ENCODE measurements around the gene ZNF549. TPM values are rescaled to one million over a fixed set of nuclear protein-coding genes. Genes with fewer than 3 reads are reported as not detected.
A peak's percentile ranks its signal among the peaks of the same experiment; 100 is the strongest.

ZNF549 gene
- total RNA-seq, 1 experiment from 2014 or later, result 6.2 TPM

DNA sequence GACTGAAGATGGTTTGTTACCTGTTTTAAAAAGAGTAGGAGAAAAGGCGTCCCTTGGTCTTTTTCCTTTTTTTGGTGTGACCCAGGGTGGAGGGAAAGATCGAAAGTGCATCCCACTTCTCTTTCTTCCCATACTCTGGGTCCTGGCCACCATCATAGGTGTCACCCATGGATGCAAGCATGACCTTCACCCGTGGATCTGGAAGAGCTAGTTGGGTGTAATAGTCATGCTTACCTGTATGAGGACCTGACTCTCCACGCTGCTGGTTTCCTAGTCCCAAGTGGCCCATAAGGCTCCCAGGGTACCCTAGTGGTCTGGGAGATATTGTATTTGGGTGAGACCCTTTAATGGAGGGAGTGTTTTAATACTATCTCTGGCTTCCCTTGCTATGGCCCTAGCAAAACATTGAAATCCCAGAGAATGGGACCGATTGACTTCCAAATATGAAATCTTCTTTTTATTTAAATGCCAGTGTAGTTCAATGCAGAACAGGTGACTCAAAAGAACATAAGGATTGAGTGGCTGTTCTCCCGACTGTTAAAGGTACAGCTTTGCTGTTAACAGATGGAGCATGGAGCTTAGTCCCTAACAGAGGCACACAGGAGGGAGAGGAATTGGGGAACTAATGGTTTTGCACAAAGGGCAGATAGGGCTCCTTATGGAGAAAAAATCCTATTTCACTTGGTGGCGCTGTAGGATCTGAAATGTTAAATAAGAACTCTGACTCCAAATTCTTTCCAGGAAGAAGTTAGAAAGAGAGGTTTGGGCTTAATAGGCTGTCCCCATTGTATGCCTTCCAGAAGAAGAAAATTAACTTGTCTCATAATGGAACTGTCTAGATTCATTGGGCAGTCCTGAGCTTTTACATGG is 39.5 kb downstream of the ZNF549 start:
- no peak for DNase-seq (ENCODE audit: low read depth)

- DNase-seq (ENCODE audit: low read depth), result no peak
Measured at GRCh38 chr19:57570707-57571106, 43.6 kb downstream of the ZNF549 start.

DNA sequence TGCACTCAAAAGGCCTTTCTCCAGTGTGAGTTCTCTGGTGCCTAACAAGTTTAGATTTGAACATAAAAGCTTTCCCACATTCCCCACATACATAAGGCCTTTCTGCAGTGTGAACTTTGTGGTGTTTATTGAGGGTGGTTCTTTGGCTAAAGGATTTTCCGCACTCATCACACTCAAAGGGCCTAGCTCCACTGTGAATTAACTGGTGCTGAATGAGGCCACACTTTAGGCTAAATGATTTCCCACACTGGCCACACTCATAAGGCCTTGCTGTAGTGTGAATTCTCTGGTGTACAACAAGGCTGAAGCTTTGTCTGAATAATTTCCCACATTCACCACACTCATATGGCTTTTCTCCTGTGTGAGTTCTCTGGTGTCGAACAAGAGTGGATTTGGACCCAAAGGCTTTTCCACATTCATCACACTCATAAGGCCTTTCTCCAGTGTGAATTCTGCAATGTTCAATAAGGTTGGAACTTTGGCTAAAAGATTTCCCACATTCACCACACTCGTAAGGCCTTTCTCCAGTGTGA is 45.3 kb downstream of the ZNF549 start:
- DNase-seq (ENCODE audit: low read depth), result no peak

DNA sequence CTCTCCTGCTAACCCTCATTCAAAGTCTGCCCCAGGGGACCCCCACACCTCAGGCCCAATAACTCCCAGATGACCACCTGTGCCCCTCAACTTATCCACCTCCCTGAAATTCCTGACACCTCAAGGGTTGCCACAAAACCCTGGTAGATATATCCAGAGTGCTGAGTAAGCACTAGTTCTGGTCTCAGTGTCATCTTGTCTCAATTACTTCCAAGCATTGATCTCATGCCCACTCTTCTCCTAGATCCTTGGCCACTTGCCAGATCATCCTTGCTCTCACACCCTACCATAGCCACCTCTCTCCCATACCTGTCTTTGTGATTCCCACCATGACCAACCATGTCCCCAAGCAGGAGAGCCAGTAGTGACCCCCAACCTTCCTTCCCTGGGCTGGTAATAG is 49.5 kb downstream of the ZNF549 start:
- DNase-seq (ENCODE audit: low read depth), result no peak

GRCh38 chr19:57578487-57579205 is 51.5 kb downstream of the ZNF549 start, which contains the start of gene ZNF416:
Gene ZNF416 (minus strand): TSS chr19:57578911. CDS start chr19:57578704, 207 bp downstream.
- peak; percentile 99 for DNase-seq (ENCODE audit: low read depth)

GRCh38 chr19:57583104-57583520 is 56.0 kb downstream of the ZNF549 start:
- no peak for DNase-seq (ENCODE audit: low read depth)

- peak; percentile 95 for DNase-seq (ENCODE audit: low read depth)
Measured at GRCh38 chr19:57583521-57584416, 56.6 kb downstream of the ZNF549 start, which contains the start of gene ZIK1. Gene ZIK1 (plus strand): TSS chr19:57584145. CDS start chr19:57584357, 212 bp downstream.

DNA sequence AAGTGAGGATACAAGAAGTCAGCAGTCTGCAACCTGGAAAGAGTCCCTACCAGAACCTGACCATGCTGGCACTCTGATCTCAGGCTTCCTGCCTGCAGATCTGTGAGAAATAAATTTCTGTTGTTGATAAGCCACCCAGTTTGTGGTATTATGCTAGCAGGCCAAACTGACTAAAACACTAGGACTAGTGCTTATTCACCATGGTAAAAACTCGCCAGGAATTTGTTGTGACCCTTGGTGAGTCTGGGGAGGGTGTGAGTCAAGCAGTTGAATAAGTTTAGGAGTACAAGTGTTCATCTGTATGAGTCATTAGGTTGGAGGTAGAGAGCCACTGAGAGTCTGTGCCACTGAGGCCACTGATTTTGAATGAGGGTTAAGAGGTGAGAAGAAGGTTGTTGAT is 60.4 kb downstream of the ZNF549 start:
- peak; percentile 28 for DNase-seq (ENCODE audit: low read depth)

GRCh38 chr19:57599377-57599760 is 72.2 kb downstream of the ZNF549 start:
- DNase-seq (ENCODE audit: low read depth), result no peak

DNA sequence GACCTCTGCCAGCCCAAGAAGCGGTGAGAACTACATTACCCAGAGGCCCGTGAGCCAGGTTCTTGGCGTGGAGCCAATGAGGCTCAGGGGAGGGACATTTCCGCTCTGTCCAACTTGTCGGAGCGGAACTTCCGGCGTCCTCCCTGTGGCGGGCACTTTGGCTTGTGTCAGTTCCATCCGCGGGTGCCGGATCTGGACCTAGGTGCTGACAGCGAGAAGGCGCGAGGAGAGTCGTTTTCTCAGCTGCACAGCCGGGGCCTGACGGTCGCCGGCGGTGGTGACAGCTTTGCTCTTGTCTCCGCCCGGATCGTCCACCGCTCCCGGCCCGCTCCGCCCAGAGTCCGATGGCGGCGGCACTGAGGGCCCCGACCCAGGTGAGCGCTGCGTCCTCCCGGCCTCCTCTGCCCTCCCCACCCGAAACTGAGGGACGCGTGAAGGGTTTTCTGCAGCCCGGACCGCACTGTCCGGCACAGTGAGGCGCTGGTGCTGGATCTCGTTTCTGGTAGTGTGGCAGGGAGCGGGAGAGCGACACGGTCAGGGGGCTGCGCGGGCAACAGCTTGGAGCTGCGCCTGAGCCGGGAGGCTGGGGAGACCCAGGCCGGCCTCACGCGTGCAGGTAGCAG is 72.7 kb downstream of the ZNF549 start, which contains the start of gene ZNF530:
Gene ZNF530 (plus strand): TSS at position 125 of the 623 bp plus-strand sequence. CDS start 4,461 bp downstream, outside the sequence.
- peak; percentile 96 for DNase-seq (ENCODE audit: low read depth)

- no peak for DNase-seq (ENCODE audit: low read depth)
Measured at GRCh38 chr19:57606931-57607330, 79.8 kb downstream of the ZNF549 start.

Other genes with a start within 250 kb of the ZNF549 start
- 24.6 and 27.5 TPM in 2 replicates for gene ZNF460, start 246.9 kb upstream of the ZNF549 start, total RNA-seq (2014; rRNA removed; shearing (Covaris generic))
- gene ZNF543, start 206.9 kb upstream of the ZNF549 start, total RNA-seq (2014; rRNA removed; shearing (Covaris generic)), result 5.9 and 6.6 TPM in 2 replicates
- gene ZNF304, start 176.1 kb upstream of the ZNF549 start, total RNA-seq (2014; rRNA removed; shearing (Covaris generic)), result 9.9 and 11.7 TPM in 2 replicates
- 44.2 and 56.7 TPM in 2 replicates for gene TRAPPC2B, start 163.8 kb upstream of the ZNF549 start, total RNA-seq (2014; rRNA removed; shearing (Covaris generic))
- 2.1 and 2.5 TPM in 2 replicates for gene ZNF547, start 163.8 kb upstream of the ZNF549 start, total RNA-seq (2014; rRNA removed; shearing (Covaris generic))
- 21.7 and 27.1 TPM in 2 replicates for gene ZNF548, start 137.5 kb upstream of the ZNF549 start, total RNA-seq (2014; rRNA removed; shearing (Covaris generic))
- 9.9 and 10.5 TPM in 2 replicates for gene ZNF17, start 116.2 kb upstream of the ZNF549 start, total RNA-seq (2014; rRNA removed; shearing (Covaris generic))
- 9.3 and 12.7 TPM in 2 replicates for gene ZNF749, start 92.0 kb upstream of the ZNF549 start, total RNA-seq (2014; rRNA removed; shearing (Covaris generic))
- not detected in 2 replicates for gene VN1R1, start 70.2 kb upstream of the ZNF549 start, total RNA-seq (2014; rRNA removed; shearing (Covaris generic))
- 13.5 and 17.3 TPM in 2 replicates for gene ZNF772, start 49.8 kb upstream of the ZNF549 start, total RNA-seq (2014; rRNA removed; shearing (Covaris generic))
- gene ZNF419, start 39.6 kb upstream of the ZNF549 start, total RNA-seq (2014; rRNA removed; shearing (Covaris generic)), result 11.1 and 12.0 TPM in 2 replicates
- 9.0 and 23.1 TPM in 2 replicates for gene ZNF773, start 27.4 kb upstream of the ZNF549 start, total RNA-seq (2014; rRNA removed; shearing (Covaris generic))
- gene ZNF550, start 32.5 kb downstream of the ZNF549 start, total RNA-seq (2014; rRNA removed; shearing (Covaris generic)), result 6.1 and 6.3 TPM in 2 replicates
- gene ZNF416, start 51.6 kb downstream of the ZNF549 start, total RNA-seq (2014; rRNA removed; shearing (Covaris generic)), result 6.1 and 6.3 TPM in 2 replicates
- gene ZIK1, start 56.8 kb downstream of the ZNF549 start, total RNA-seq (2014; rRNA removed; shearing (Covaris generic)), result 9.9 and 11.6 TPM in 2 replicates
- gene ZNF530, start 72.5 kb downstream of the ZNF549 start, total RNA-seq (2014; rRNA removed; shearing (Covaris generic)), result 12.7 and 17.7 TPM in 2 replicates
- gene ZNF134, start 86.9 kb downstream of the ZNF549 start, total RNA-seq (2014; rRNA removed; shearing (Covaris generic)), result 14.2 and 21.3 TPM in 2 replicates
- 9.7 and 10.1 TPM in 2 replicates for gene ZNF211, start 105.8 kb downstream of the ZNF549 start, total RNA-seq (2014; rRNA removed; shearing (Covaris generic))
- gene ZSCAN4, start 141.6 kb downstream of the ZNF549 start, total RNA-seq (2014; rRNA removed; shearing (Covaris generic)), result not detected in 2 replicates
- 8.2 and 12.1 TPM in 2 replicates for gene ZNF551, start 154.6 kb downstream of the ZNF549 start, total RNA-seq (2014; rRNA removed; shearing (Covaris generic))
- gene ZNF154, start 181.8 kb downstream of the ZNF549 start, total RNA-seq (2014; rRNA removed; shearing (Covaris generic)), result not detected in 2 replicates
- 6.4 and 8.0 TPM in 2 replicates for gene ZNF671, start 200.3 kb downstream of the ZNF549 start, total RNA-seq (2014; rRNA removed; shearing (Covaris generic))
- gene ZNF776, start 219.5 kb downstream of the ZNF549 start, total RNA-seq (2014; rRNA removed; shearing (Covaris generic)), result 10.1 and 21.9 TPM in 2 replicates
- 10.7 and 13.7 TPM in 2 replicates for gene ZNF586, start 242.3 kb downstream of the ZNF549 start, total RNA-seq (2014; rRNA removed; shearing (Covaris generic))

Measured in RPMI7951 (cell line).